B cell (primary cell): Measurements from ENCODE around the gene MPP1. TPM values are rescaled to one million over a fixed set of nuclear protein-coding genes. Genes with fewer than 3 reads are reported as not detected.

Experiments used
- ATAC-seq: fragments of 200-7000 bp; cut with Tn5 transposase; one replicate; pipeline ENCODE4 v1.10.0; 2021; ENCODE audit warnings: low read depth, mild to moderate bottlenecking, moderate number of reproducible peaks, moderate library complexity
- CTCF ChIA-PET: fragments of 350-600 bp; sonication (Branson Sonifier 250); formaldehyde crosslinking; loops from one replicate; lab custom pipeline; 2021; ENCODE audit warnings: antibody characterized with exemption, inconsistent platforms; lab: Charles Lee
- POLR2A ChIA-PET: fragments of 350-600 bp; sonication (Branson Sonifier 250); formaldehyde crosslinking; loops from one replicate; lab custom pipeline; 2021; ENCODE audit warnings: antibody characterized with exemption; lab: Charles Lee
- DNase-seq: peaks from one replicate; pipeline ENCODE4 v3.0.0; 2013
- H2AFZ ChIP-seq: 2 replicates; pipeline ENCODE4 v1.6.1; 2012; ENCODE audit warnings: mild to moderate bottlenecking, low read depth, low read length; ENCODE audit not compliant: insufficient read depth, poor library complexity, severe bottlenecking
- H3K27ac ChIP-seq, 2 donors: 1 replicate in 1 of 2; 2 replicates in 1 of 2; pipeline ENCODE4 v1.5.1; 2012 to 2013; ENCODE audit warnings: low read length in 2 of 2, mild to moderate bottlenecking in 2 of 2, moderate library complexity in 1 of 2
- H3K27me3 ChIP-seq, 4 experiments: fragments of 200-600 bp in 1 of 4; sonication (generic) in 1 of 4; replicated peaks in 1 of 4; 1 replicate in 2 of 4; 2 replicates in 2 of 4; pipeline versions ENCODE4 v1.6.1 to v1.7.0; 2013 to 2016; ENCODE audit warnings: low read length in 3 of 4, mild to moderate bottlenecking in 2 of 4, mixed read lengths in 1 of 4, moderate library complexity in 1 of 4; ENCODE audit not compliant: insufficient read depth in 4 of 4, control insufficient read depth in 3 of 4; ENCODE audit errors: control extremely low read depth in 1 of 4
- H3K36me3 ChIP-seq, 2 experiments: replicated peaks in 1 of 2; 1 replicate in 1 of 2; 2 replicates in 1 of 2; pipeline versions ENCODE4 v1.6.1 to v1.7.1; 2013; ENCODE audit warnings: low read length in 1 of 2; ENCODE audit not compliant: insufficient read depth in 2 of 2, control insufficient read depth in 1 of 2; ENCODE audit errors: control extremely low read depth in 1 of 2, extremely low read depth in 1 of 2
- H3K4me1 ChIP-seq, 2 donors: fragments of 200-600 bp in 1 of 2; sonication (generic) in 1 of 2; 1 replicate in 1 of 2; 2 replicates in 1 of 2; pipeline versions ENCODE4 v1.5.1 to v1.6.1; 2013 to 2017; ENCODE audit warnings: low read length in 2 of 2; ENCODE audit not compliant: control insufficient read depth in 2 of 2, insufficient read depth in 2 of 2
- H3K4me2 ChIP-seq: replicated peaks from 2 replicates; pipeline ENCODE3; 2012; ENCODE audit warnings: mild to moderate bottlenecking, low read depth, low read length; ENCODE audit not compliant: poor library complexity, severe bottlenecking
- H3K4me3 ChIP-seq, 5 experiments: fragments of 200-600 bp in 1 of 5; sonication (generic) in 1 of 5; 1 replicate in 3 of 5; 2 replicates in 2 of 5; pipeline versions ENCODE4 v1.5.1 to v1.7.0; 2011 to 2016; ENCODE audit warnings: low read length in 4 of 5, mild to moderate bottlenecking in 4 of 5, low read depth in 2 of 5, control low read depth in 1 of 5, moderate library complexity in 1 of 5; ENCODE audit not compliant: insufficient read depth in 1 of 5; ENCODE audit errors: control extremely low read depth in 1 of 5, extremely low read depth in 1 of 5
- H3K79me2 ChIP-seq: fragments of 200-600 bp; sonication (generic); one replicate; pipeline ENCODE4 v1.6.0; 2016; ENCODE audit warnings: low read length; ENCODE audit not compliant: control insufficient read depth, insufficient read depth
- H3K9ac ChIP-seq: fragments of 200-600 bp; sonication (generic); 2 replicates; pipeline ENCODE4 v1.6.1; 2017; ENCODE audit warnings: mild to moderate bottlenecking, low read length, moderate library complexity
- H3K9me3 ChIP-seq, 3 donors: one replicate each; pipeline versions ENCODE4 v1.6.1 to v1.7.1; 2013; ENCODE audit warnings: low read length in 2 of 3; ENCODE audit not compliant: control insufficient read depth in 2 of 3, insufficient read depth in 1 of 3; ENCODE audit errors: control extremely low read depth in 1 of 3
- H4K20me1 ChIP-seq: 2 replicates; pipeline ENCODE4 v1.6.0; 2012; ENCODE audit warnings: mild to moderate bottlenecking, low read length; ENCODE audit not compliant: insufficient read depth, control insufficient read depth, poor library complexity, severe bottlenecking
- H3K27ac Mint-ChIP-seq: one replicate; pipeline ENCODE4 v1.8.0; 2021; ENCODE audit warnings: mixed read lengths
- H3K27me3 Mint-ChIP-seq: one replicate; pipeline ENCODE4 v1.8.0; 2021; ENCODE audit warnings: mixed read lengths
- H3K4me1 Mint-ChIP-seq: one replicate; pipeline ENCODE4 v1.8.0; 2021; ENCODE audit warnings: mixed read lengths
- H3K4me3 Mint-ChIP-seq: one replicate; pipeline ENCODE4 v1.8.0; 2021; ENCODE audit warnings: mixed read lengths
- H3K9me3 Mint-ChIP-seq: one replicate; pipeline ENCODE4 v1.8.0; 2022; ENCODE audit warnings: mixed read lengths; ENCODE audit not compliant: insufficient read depth
- EZH2 ChIP-seq: IDR thresholded peaks from 2 replicates; pipeline ENCODE4 v1.6.1; 2012; ENCODE audit warnings: borderline replicate concordance, low read depth, mild to moderate bottlenecking, moderate library complexity, low read length; ENCODE audit not compliant: insufficient read depth, poor library complexity, severe bottlenecking
- WGBS: methylation state at CpG from one replicate; pipeline ENCODE4 v1.1.5; 2013; ENCODE audit warnings: missing lambda C conversion rate; ENCODE audit not compliant: insufficient coverage; 5-methylcytosine and 5-hydroxymethylcytosine counted together
- intact Hi-C: fragments of 100-400 bp; cut with micrococcal nuclease; formaldehyde crosslinking; loops from one replicate; pipeline ENCODE4 v1.10.0; 2022
- polyA plus RNA-seq: library from polyadenylated mRNA; depleted of rRNA; stranded (reverse); fragments of >200 nt; gene quantifications from 2 replicates; pipeline ENCODE4 v1.2.3, GENCODE V29; 2012
- total RNA-seq, 2 donors: library from RNA; stranded (reverse); fragments of 120-200 nt in 1 of 2; gene quantifications; 1 replicate in 1 of 2; 2 replicates in 1 of 2; pipeline versions ENCODE4 v1.2.3 to v1.2.4, GENCODE V29; 2013 to 2022
- TF ChIP-seq, protein P1 (sequence below): fragments of 200-600 bp; IDR thresholded peaks from one replicate; pipeline ENCODE4 v1.8.0; 2022; ENCODE audit warnings: antibody characterized with exemption, mild to moderate bottlenecking

MPP1 gene
- total and polyA plus RNA-seq, 2 donors (not counting 1 experiment from before 2014, with no cell fraction given) = 5.0 to 7.7 TPM

DNA sequence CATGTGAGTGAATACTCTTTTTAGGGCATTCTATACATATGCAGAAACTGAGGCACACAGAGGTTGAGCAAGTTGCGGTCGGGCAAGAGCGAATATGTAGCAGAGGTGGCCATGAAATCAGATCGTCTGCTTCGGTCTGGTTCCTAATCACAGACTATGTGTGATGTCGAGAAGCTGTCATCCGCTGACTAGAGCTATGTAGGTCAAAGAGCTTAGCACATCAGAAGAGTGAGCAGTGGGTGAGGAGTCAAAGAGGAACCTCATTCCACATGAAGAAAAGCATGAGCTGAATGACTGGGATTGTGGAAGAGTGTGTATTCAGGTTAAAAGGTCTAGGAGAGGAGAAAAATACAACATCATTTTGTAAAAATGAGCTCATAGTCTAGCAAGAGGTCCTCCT lies 73.4 kb downstream of the MPP1 start:
- Histone ChIP-seq H3K36me3 (no peaks in the 10 kb centered on the region), H4K20me1 (no peaks in the 10 kb centered on the region), H3K27ac (no peak overlapping the region), H2AFZ (no peak overlapping the region), H3K9ac (no peak overlapping the region), H3K9me3 (no peaks in the 10 kb centered on the region), H3K4me2 (no peak overlapping the region), H3K79me2 (peaks cover 16% of the 10 kb centered on the region), H3K4me1 (peaks cover 20 to 36% of the 10 kb centered on the region in 2 donors), H3K27me3 (no peaks in the 10 kb centered on the region), H3K4me3 (no peak overlapping the region)
- DNase-seq (no peak), ATAC-seq (no peak)
- Mint-ChIP-seq H3K4me3 (no peak overlapping the region), H3K9me3 (no peaks in the 10 kb centered on the region), H3K27me3 (no peaks in the 10 kb centered on the region), H3K4me1 (peaks cover 61% of the 10 kb centered on the region), H3K27ac (no peak overlapping the region)
- intact Hi-C loops = no loop called here
- TF ChIP-seq, protein P1, sequence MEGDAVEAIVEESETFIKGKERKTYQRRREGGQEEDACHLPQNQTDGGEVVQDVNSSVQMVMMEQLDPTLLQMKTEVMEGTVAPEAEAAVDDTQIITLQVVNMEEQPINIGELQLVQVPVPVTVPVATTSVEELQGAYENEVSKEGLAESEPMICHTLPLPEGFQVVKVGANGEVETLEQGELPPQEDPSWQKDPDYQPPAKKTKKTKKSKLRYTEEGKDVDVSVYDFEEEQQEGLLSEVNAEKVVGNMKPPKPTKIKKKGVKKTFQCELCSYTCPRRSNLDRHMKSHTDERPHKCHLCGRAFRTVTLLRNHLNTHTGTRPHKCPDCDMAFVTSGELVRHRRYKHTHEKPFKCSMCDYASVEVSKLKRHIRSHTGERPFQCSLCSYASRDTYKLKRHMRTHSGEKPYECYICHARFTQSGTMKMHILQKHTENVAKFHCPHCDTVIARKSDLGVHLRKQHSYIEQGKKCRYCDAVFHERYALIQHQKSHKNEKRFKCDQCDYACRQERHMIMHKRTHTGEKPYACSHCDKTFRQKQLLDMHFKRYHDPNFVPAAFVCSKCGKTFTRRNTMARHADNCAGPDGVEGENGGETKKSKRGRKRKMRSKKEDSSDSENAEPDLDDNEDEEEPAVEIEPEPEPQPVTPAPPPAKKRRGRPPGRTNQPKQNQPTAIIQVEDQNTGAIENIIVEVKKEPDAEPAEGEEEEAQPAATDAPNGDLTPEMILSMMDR = no peak
- TF ChIP-seq EZH2 = no peak
- ChIA-PET CTCF (interaction anchor here (1.7 to 1.8 kb wide), 2 partner anchors 15 to 17 kb away, joined by 5 to 8 read pairs; no protein-coding TSS in a partner anchor), POLR2A (no interaction called here)
- WGBS = 92% methylated on average over 5 of the region's 7 CpGs

DNA sequence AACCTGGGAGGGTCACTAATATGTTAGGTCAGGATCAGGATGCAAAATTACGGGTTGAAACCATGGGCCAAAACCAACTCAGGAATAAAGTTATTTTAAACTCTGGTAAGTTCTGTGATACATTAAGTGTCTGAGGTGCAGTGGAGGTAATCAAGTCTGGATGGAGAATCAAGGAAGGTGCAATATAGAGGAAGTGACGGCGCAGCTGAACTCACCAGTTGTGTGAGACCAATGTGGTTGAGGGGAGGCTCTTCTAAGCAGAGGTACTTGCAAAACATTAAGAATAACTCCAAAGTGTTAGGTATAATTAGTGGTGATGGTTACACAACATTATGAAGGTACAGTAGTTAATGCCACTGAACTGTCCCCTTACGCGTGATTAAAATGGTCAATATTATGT lies 74.1 kb downstream of the MPP1 start:
- H3K27ac ChIP-seq = no peak overlapping the region
- H3K9me3 Mint-ChIP-seq = no peaks in the 10 kb centered on the region
- ChIA-PET POLR2A (no interaction called here), CTCF (interaction anchor here (1.8 kb wide), 1 partner anchor 18 kb away, joined by 8 read pairs; no protein-coding TSS in a partner anchor)
- peaks cover 20 to 36% of the 10 kb centered on the region in 2 donors for H3K4me1 ChIP-seq
- no peak for ATAC-seq
- no peak for DNase-seq
- no peaks in the 10 kb centered on the region for H4K20me1 ChIP-seq
- no peaks in the 10 kb centered on the region for H3K27me3 ChIP-seq
- no peak for TF ChIP-seq EZH2
- TF ChIP-seq, protein P1 = no peak
- intact Hi-C loops = no loop called here
- no peak overlapping the region for H3K9ac ChIP-seq
- 100% methylated on average over 1 of the region's 5 CpGs for WGBS
- no peak overlapping the region for H2AFZ ChIP-seq
- H3K4me1 Mint-ChIP-seq = peaks cover 65% of the 10 kb centered on the region
- no peaks in the 10 kb centered on the region for H3K36me3 ChIP-seq
- no peak overlapping the region for H3K4me2 ChIP-seq
- H3K9me3 ChIP-seq = no peaks in the 10 kb centered on the region
- no peaks in the 10 kb centered on the region for H3K27me3 Mint-ChIP-seq
- H3K4me3 ChIP-seq = no peak overlapping the region
- H3K27ac Mint-ChIP-seq = no peak overlapping the region
- H3K79me2 ChIP-seq = peaks cover 16% of the 10 kb centered on the region
- no peak overlapping the region for H3K4me3 Mint-ChIP-seq
